Stimulated activated CD8-positive, alpha-beta memory T cell treated with anti-CD3 and anti-CD28 coated beads, Interleukin-4, amount 100 ng/mL, for 24 hours (primary cell): Measurements from ENCODE around the gene CATSPER1.

Experiments used
- DNase-seq: peaks from one replicate; pipeline ENCODE4 v3.0.0-alpha.2; 2020; ENCODE audit warnings: low read depth

CATSPER1 gene

GRCh38 chr11:65968600-65969482, 57.4 kb downstream of the CATSPER1 start:
- no peak for DNase-seq

- DNase-seq = no peak
These were observed 58.8 kb downstream of the CATSPER1 start for GRCh38 chr11:65967329-65967934.
